Measurements from ENCODE around the gene OR8B4. TPM values are rescaled to one million over a fixed set of nuclear protein-coding genes. Genes with fewer than 3 reads are reported as not detected.
"Not testable (repeated sequence)": the region's sequence is repeated elsewhere in the genome, so short reads cannot be mapped to it uniquely, and the experiment has no call there.

Gene OR8B4
- total RNA-seq, 1 experiment from 2014 or later, result not detected

- Histone ChIP-seq H3K9me3 (replicated peaks) (no peaks in the 10 kb centered on the region), H3K4me1 (replicated peaks) (no peaks in the 10 kb centered on the region), H3K36me3 (no peaks in the 10 kb centered on the region), H3K4me3 (no peak within 1 kb of the TSS), H3K27me3 (replicated peaks) (no peaks in the 10 kb centered on the region), H3K27ac (no peak within 1 kb of the TSS)
- no peak for DNase-seq (ENCODE audit: low read depth in 1 of 2, low spot score in 2 of 2)
Observed at GRCh38 chr11:124384399-124384798, 40.3 kb downstream of the OR8B4 start, which contains the start of gene OR8B2. Gene OR8B2, minus strand, starts transcription at chr11:124384499. Its CDS starts 1,156 bp downstream, at chr11:124383343.

DNA sequence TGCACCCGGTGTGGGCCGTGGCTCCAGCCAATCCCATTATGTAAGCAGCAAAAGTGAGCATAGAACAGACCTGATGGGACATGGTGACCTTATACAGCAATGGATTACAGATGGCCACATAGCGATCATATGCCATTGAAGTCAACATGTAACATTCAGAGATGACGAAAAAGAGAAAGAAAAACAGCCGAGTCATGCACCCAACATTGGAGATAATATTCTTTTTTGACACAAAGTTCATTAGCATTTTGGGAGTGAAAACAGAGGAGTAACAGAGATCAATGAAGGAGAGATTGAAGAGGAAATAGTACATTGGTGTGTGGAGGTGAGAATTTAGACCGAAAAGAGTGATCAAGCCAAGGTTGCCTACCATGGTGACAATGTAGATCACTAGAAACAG, 41.8 kb downstream of the OR8B4 start:
- H3K27ac ChIP-seq, H3K36me3 ChIP-seq, H3K4me3 ChIP-seq: not testable (repeated sequence)

DNA sequence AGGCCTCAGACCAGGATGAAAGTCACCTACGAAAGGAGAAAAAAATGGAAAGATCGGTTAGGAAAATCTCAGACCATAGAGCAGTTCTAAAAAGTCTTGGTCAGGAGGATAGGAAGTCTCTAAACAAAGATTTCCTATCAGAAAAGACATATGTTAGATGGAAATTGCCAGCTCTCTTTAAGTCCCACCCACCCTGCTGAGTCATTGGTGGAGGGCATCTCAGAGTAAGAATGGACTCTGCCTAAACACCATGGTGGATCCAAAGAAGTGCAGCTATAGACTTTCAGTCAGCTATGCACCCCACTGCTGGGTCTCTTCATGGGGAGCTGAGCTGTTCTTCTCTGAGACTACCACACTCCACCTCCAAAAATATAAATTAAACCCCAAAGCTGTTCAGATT, 44.1 kb downstream of the OR8B4 start:
- Histone ChIP-seq H3K27me3 (replicated peaks) (no peaks in the 10 kb centered on the region), H3K9me3 (replicated peaks) (no peaks in the 10 kb centered on the region), H3K36me3 (no peaks in the 10 kb centered on the region), H3K4me1 (replicated peaks) (no peaks in the 10 kb centered on the region), H3K4me3 (no peak overlapping the region), H3K27ac (no peak overlapping the region)
- DNase-seq (ENCODE audit: low read depth in 1 of 2, low spot score in 2 of 2), result no peak

More for the DNA sequence above, 41.8 kb downstream of the OR8B4 start:
- not testable (repeated sequence) for H3K9me3 ChIP-seq (replicated peaks); H3K4me1 ChIP-seq (replicated peaks); H3K27me3 ChIP-seq (replicated peaks); DNase-seq (ENCODE audit: low read depth in 1 of 2, low spot score in 2 of 2)

DNA sequence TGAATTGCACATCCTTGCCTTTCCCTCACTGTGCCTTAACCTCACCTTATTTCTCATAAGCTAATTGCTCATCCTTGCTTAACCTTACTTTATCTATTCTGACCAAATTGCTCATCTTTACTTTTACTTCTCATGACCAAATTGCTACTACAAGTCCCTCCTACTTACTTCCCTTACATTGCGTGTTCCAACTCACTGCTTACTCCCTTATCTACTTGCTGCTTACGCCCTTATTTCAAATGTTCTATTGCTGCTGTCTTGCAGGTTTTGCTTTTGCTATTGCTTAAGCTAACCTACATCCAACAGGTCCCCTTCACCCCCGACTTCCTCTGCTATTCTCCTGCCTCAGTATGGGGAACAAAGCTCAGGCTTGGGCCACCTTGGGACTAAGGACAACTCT, 48.4 kb downstream of the OR8B4 start:
- Histone ChIP-seq H3K27me3 (replicated peaks) (no peaks in the 10 kb centered on the region), H3K36me3 (no peaks in the 10 kb centered on the region), H3K4me3 (no peak overlapping the region), H3K27ac (no peak overlapping the region), H3K9me3 (replicated peaks) (no peaks in the 10 kb centered on the region), H3K4me1 (replicated peaks) (no peaks in the 10 kb centered on the region)
- DNase-seq (ENCODE audit: low read depth in 1 of 2, low spot score in 2 of 2), result no peak

Other genes with a start within 250 kb of the OR8B4 start
- not detected in 2 replicates for gene OR10D3, start 241.5 kb downstream of the OR8B4 start, total RNA-seq (2014; rRNA removed; shearing (Covaris generic))
- not detected in 2 replicates for gene OR8G1, start 183.8 kb downstream of the OR8B4 start, total RNA-seq (2014; rRNA removed; shearing (Covaris generic))
- not detected in 2 replicates for gene OR8G5, start 168.5 kb downstream of the OR8B4 start, total RNA-seq (2014; rRNA removed; shearing (Covaris generic))
- not detected in 2 replicates for gene OR8D1, start 110.9 kb downstream of the OR8B4 start, total RNA-seq (2014; rRNA removed; shearing (Covaris generic))
- not detected in 2 replicates for gene OR8D2, start 104.7 kb downstream of the OR8B4 start, total RNA-seq (2014; rRNA removed; shearing (Covaris generic))
- gene OR8B2, start 40.4 kb downstream of the OR8B4 start, total RNA-seq (2014; rRNA removed; shearing (Covaris generic)), result not detected in 2 replicates
- gene OR8B3, start 25.8 kb downstream of the OR8B4 start, total RNA-seq (2014; rRNA removed; shearing (Covaris generic)), result not detected in 2 replicates
- not detected in 2 replicates for gene OR8B8, start 20.8 kb upstream of the OR8B4 start, total RNA-seq (2014; rRNA removed; shearing (Covaris generic))
- not detected in 2 replicates for gene OR8B12, start 118.8 kb upstream of the OR8B4 start, total RNA-seq (2014; rRNA removed; shearing (Covaris generic))
- not detected in 2 replicates for gene OR8A1, start 145.1 kb upstream of the OR8B4 start, total RNA-seq (2014; rRNA removed; shearing (Covaris generic))
- not detected in 2 replicates for gene PANX3, start 186.6 kb upstream of the OR8B4 start, total RNA-seq (2014; rRNA removed; shearing (Covaris generic))
- 12.4 and 13.5 TPM in 2 replicates for gene TBRG1, start 198.0 kb upstream of the OR8B4 start, total RNA-seq (2014; rRNA removed; shearing (Covaris generic))
- 2.8 and 4.7 TPM in 2 replicates for gene SIAE, start 248.9 kb upstream of the OR8B4 start, total RNA-seq (2014; rRNA removed; shearing (Covaris generic))
- gene SPA17, start 249.0 kb upstream of the OR8B4 start, total RNA-seq (2014; rRNA removed; shearing (Covaris generic)), result 2.6 and 5.5 TPM in 2 replicates